ENCODE results near the gene ZNF598.

DNA sequence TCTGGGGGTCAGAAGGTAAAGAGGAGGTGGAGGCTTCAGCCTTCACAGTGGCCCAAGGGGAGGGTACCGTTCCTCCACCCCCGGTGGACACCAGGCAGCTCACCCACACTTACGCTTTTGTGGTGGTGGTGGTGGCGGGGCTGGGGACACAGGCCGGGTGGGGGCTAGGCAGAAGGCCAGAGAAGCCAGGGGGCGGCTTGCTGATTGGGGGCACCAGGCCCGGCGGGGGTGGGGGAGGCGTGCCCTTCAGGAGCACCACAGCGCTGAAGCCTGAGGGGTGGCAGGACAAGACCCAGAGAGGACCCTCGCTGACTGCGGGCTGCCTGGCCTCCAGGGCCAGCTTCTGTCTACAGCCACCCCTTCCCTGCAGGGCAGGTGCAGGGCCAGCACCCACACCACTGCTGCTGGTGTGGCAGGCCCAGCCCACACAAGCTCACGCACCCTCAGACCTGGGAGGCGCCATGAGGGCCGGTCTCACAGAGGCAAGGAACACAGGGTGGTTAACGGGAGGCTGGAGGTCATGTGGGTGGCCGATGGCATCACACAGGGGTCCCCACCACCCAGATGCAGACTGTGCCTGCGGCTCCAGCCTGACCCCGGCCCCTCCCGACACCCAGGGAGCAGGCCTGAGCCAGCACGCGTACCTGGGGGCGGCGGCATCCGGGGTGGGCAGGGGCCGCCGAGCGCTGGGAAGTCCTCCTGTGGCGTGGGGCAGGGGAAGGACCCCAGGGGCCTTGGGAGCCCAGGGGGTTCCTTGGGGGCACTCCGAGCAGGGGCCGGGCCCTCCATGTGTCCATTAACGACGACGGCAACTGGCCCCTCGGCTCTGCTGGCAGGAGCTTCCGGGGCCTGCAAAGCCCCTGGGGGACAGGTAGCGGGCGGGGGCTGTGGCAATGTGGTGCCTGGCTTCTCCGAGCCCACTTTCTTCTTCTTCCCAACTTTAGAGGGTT, 10.5 kb downstream of the ZNF598 start:
- TF ChIP-seq, protein P1, sequence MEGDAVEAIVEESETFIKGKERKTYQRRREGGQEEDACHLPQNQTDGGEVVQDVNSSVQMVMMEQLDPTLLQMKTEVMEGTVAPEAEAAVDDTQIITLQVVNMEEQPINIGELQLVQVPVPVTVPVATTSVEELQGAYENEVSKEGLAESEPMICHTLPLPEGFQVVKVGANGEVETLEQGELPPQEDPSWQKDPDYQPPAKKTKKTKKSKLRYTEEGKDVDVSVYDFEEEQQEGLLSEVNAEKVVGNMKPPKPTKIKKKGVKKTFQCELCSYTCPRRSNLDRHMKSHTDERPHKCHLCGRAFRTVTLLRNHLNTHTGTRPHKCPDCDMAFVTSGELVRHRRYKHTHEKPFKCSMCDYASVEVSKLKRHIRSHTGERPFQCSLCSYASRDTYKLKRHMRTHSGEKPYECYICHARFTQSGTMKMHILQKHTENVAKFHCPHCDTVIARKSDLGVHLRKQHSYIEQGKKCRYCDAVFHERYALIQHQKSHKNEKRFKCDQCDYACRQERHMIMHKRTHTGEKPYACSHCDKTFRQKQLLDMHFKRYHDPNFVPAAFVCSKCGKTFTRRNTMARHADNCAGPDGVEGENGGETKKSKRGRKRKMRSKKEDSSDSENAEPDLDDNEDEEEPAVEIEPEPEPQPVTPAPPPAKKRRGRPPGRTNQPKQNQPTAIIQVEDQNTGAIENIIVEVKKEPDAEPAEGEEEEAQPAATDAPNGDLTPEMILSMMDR (conservative IDR thresholded peaks at IDR 0.05; ENCODE audit: low read depth in 2 of 2) = no peak
- no peak for TF ChIP-seq POLR2AphosphoS5 (IDR thresholded peaks at IDR 0.05; ENCODE audit: low read depth)
- no peak for TF ChIP-seq EZH2phosphoT487 (IDR thresholded peaks at IDR 0.05; ENCODE audit: unreplicated experiment)

All from GM23338 (cell line).